ENCODE data around the gene HNRNPF. TPM values are rescaled to one million over a fixed set of nuclear protein-coding genes. Genes with fewer than 3 reads are reported as not detected.
A peak's percentile ranks its signal among the peaks of the same experiment; 100 is the strongest.

The HNRNPF gene
- total RNA-seq, 6 donors from 2014 or later = 80.7 to 225 (median 177) TPM

- Histone ChIP-seq H3K9me3 (no peaks in the 10 kb centered on the region), H3K27ac (peak overlapping the region; percentile 98 to 100 (median 98)), H3K4me3 (peak overlapping the region; percentile 57 to 83 (median 67)), H3K27me3 (no peaks in the 10 kb centered on the region), H3K4me1 (peaks cover 37 to 50% (median 39%) of the 10 kb centered on the region in 4 donors), H3K36me3 (peaks cover 0 to 11% (median 2%) of the 10 kb centered on the region in 4 donors)
- ATAC-seq (ENCODE audit: low FRiP score in 2 of 2) = peak; percentile 84 to 87
- peak; percentile 94 to 96 for DNase-seq
- TF ChIP-seq EP300 (IDR thresholded peaks at IDR 0.05) (peak in 2 of 4 donors; percentile 1 to 80), POLR2AphosphoS5 (IDR thresholded peaks at IDR 0.05) (peak; percentile 94 to 97), POLR2A (IDR thresholded peaks at IDR 0.05) (peak; percentile 49 to 86 (median 77))
- TF ChIP-seq, protein P1, sequence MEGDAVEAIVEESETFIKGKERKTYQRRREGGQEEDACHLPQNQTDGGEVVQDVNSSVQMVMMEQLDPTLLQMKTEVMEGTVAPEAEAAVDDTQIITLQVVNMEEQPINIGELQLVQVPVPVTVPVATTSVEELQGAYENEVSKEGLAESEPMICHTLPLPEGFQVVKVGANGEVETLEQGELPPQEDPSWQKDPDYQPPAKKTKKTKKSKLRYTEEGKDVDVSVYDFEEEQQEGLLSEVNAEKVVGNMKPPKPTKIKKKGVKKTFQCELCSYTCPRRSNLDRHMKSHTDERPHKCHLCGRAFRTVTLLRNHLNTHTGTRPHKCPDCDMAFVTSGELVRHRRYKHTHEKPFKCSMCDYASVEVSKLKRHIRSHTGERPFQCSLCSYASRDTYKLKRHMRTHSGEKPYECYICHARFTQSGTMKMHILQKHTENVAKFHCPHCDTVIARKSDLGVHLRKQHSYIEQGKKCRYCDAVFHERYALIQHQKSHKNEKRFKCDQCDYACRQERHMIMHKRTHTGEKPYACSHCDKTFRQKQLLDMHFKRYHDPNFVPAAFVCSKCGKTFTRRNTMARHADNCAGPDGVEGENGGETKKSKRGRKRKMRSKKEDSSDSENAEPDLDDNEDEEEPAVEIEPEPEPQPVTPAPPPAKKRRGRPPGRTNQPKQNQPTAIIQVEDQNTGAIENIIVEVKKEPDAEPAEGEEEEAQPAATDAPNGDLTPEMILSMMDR (IDR thresholded peaks at IDR 0.05) = peak in 5 of 6 experiments; percentile 25 to 70 (median 40)
- 0% methylated on average over 40 to 54 of the region's 56 CpGs for WGBS, 2 donors
These were observed 1.2 kb downstream of the HNRNPF start for GRCh38 chr10:43407576-43408330.

GRCh38 chr10:43407148-43407575 is 1.8 kb downstream of the HNRNPF start:
- peak overlapping the region; percentile 57 to 83 (median 67) for H3K4me3 ChIP-seq
- H3K27ac ChIP-seq = peak overlapping the region; percentile 98 to 100 (median 98)
- TF ChIP-seq POLR2AphosphoS5 (IDR thresholded peaks at IDR 0.05) (no peak), EP300 (IDR thresholded peaks at IDR 0.05) (no peak), POLR2A (IDR thresholded peaks at IDR 0.05) (no peak)
- TF ChIP-seq, protein P1 (IDR thresholded peaks at IDR 0.05) = no peak
- WGBS, 2 donors = 0% methylated on average over 16 to 55 of the region's 59 CpGs
- peaks cover 43 to 56% (median 44%) of the 10 kb centered on the region in 4 donors for H3K4me1 ChIP-seq
- DNase-seq (peak; percentile 51 to 96), ATAC-seq (ENCODE audit: low FRiP score in 2 of 2) (peak in 1 of 2 donors; percentile 61)
- no peaks in the 10 kb centered on the region for H3K27me3 ChIP-seq
- H3K36me3 ChIP-seq = peaks cover 0 to 16% (median 2%) of the 10 kb centered on the region in 4 donors
- H3K9me3 ChIP-seq = no peaks in the 10 kb centered on the region

DNA sequence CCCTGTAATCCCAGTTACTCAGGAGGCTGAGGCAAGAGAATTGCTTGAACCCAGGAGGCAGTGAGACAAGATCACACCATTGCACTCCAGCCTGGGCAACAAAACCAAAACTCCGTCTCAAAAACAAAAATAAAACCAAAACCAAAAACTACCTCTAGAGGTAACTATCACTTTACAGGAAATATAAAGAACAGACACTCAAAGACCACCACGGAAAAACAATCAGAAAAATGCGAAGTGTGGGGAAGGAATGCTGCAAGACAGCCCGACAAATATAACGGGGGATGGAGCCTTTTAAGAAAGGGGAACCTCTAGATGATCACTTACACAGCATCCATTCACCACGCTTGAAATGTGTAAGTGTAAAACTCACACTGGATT is 4.3 kb downstream of the HNRNPF start:
- Histone ChIP-seq H3K4me3 (peak overlapping the region in 1 of 4 donors; percentile 15), H3K27me3 (no peaks in the 10 kb centered on the region), H3K27ac (peak overlapping the region in 3 of 4 donors; percentile 27 to 98 (median 45)), H3K9me3 (no peaks in the 10 kb centered on the region), H3K4me1 (peaks cover 55 to 71% (median 64%) of the 10 kb centered on the region in 4 donors), H3K36me3 (peaks cover 0 to 26% (median 2%) of the 10 kb centered on the region in 4 donors)
- WGBS, 2 donors = 39 to 48% methylated on average over 6 of the region's 6 CpGs
- ATAC-seq (ENCODE audit: low FRiP score in 2 of 2) (no peak), DNase-seq (no peak)
- no peak for TF ChIP-seq EP300 (IDR thresholded peaks at IDR 0.05)
- no peak for TF ChIP-seq POLR2AphosphoS5 (IDR thresholded peaks at IDR 0.05)
- no peak for TF ChIP-seq POLR2A (IDR thresholded peaks at IDR 0.05)
- TF ChIP-seq, protein P1 (IDR thresholded peaks at IDR 0.05) = no peak

DNA sequence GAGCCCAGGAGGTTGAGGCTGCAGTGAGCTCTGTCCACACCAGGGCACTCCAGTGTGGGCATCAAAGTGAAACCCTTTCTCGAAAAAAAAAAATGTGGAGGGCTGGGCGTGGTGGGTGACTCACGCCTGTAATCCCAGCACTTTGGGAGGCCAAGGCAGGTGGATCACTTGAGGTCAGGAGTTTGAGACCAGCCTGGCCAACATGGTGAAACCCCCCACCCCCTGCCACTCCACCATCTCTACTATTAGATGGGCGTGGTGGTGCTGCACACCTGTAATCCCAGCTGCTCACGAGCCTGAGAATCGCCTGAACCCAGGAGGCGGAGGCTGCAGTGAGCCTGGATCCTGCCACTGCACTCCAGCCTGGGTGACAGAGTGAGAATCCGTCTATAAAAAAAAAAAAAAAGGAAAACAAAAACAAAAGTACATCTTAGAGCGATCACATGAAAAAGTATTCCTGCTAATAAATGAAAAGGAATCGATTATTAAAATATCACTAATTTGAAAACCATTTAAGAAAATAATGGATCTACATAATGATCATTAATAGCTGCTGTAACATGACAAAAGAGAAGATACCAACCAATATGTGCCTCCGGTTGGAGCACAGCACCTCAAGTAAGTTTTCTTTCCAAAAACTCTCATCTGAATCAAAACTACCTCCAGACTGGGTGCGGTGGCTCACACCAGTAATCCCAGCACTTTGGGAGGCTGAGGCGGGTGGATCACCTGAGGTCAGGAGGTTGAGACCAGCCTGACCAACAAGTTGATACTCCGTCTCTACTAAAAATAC is 4.9 kb downstream of the HNRNPF start:
- no peak for TF ChIP-seq EP300 (IDR thresholded peaks at IDR 0.05)
- TF ChIP-seq, protein P1 (IDR thresholded peaks at IDR 0.05) = no peak
- no peak for TF ChIP-seq POLR2A (IDR thresholded peaks at IDR 0.05)
- TF ChIP-seq POLR2AphosphoS5 (IDR thresholded peaks at IDR 0.05) = no peak
- H3K4me1 ChIP-seq = peaks cover 61 to 76% (median 70%) of the 10 kb centered on the region in 4 donors
- peak overlapping the region in 3 of 4 donors; percentile 27 to 98 (median 45) for H3K27ac ChIP-seq
- H3K4me3 ChIP-seq = peak overlapping the region in 1 of 4 donors; percentile 15
- ATAC-seq (ENCODE audit: low FRiP score in 2 of 2) (no peak), DNase-seq (peak in 1 of 2 donors; percentile 40)
- WGBS, 2 donors = 69 to 73% methylated on average over 14 of the region's 14 CpGs
- peaks cover 0 to 31% (median 2%) of the 10 kb centered on the region in 4 donors for H3K36me3 ChIP-seq
- no peaks in the 10 kb centered on the region for H3K27me3 ChIP-seq
- H3K9me3 ChIP-seq = no peaks in the 10 kb centered on the region
